Activated naive CD4-positive, alpha-beta T cell treated with anti-CD3 and anti-CD28 coated beads for 36 hours (primary cell): ENCODE measurements around the gene SLC22A2. TPM values are rescaled to one million over a fixed set of nuclear protein-coding genes. Genes with fewer than 3 reads are reported as not detected.

Experiments
- CTCF ChIA-PET: fragments of 350-600 bp; sonication (Branson Sonifier 250); formaldehyde crosslinking; loops from one replicate; lab custom pipeline; 2021; ENCODE audit warnings: antibody characterized with exemption; lab: Charles Lee
- DNase-seq: peaks from one replicate; pipeline ENCODE4 v3.0.0-alpha.2; 2020
- H3K27ac Mint-ChIP-seq: one replicate; pipeline ENCODE4 v1.8.0; 2021; ENCODE audit warnings: mild to moderate bottlenecking, mixed read lengths
- H3K27me3 Mint-ChIP-seq: one replicate; pipeline ENCODE4 v1.8.0; 2021; ENCODE audit warnings: low read depth, mixed read lengths
- H3K36me3 Mint-ChIP-seq: one replicate; pipeline ENCODE4 v1.8.0; 2021; ENCODE audit warnings: low read depth, mixed read lengths
- H3K4me1 Mint-ChIP-seq: one replicate; pipeline ENCODE4 v1.8.0; 2021; ENCODE audit warnings: low read depth, mixed read lengths
- H3K4me3 Mint-ChIP-seq: one replicate; pipeline ENCODE4 v1.8.0; 2021; ENCODE audit warnings: mild to moderate bottlenecking, moderate library complexity, mixed read lengths
- H3K9me3 Mint-ChIP-seq: one replicate; pipeline ENCODE4 v1.8.0; 2021; ENCODE audit warnings: mixed read lengths
- intact Hi-C: fragments of 100-400 bp; cut with micrococcal nuclease; formaldehyde crosslinking; loops from one replicate; pipeline ENCODE4 v1.15.1; 2023
- total RNA-seq, 2 experiments: library from RNA; stranded (reverse); gene quantifications; one replicate each; pipeline ENCODE4 v1.2.3, GENCODE V29; 2021

SLC22A2 gene
- total RNA-seq, 2 experiments from 2014 or later = not detected

DNA sequence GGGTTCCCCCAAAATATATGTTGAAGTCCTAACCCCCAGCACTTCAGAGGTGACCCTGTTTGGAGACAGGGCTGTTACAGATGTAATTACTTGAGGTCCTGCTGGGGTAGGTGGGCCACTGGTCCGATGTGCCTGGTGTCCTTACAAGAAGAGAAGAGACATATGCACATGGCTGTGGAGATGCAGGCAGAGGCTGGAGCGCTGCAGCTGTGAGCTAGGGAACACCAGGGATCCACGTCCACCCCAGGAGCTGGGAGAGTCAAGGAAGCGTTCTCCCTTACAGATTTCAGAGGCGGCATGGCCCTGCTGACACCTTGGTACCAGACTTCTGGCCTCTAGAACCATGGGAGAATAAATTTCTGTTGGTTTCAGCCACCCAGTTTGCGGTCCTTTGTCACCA is 11.7 kb upstream of the SLC22A2 start:
- no peak for DNase-seq
- intact Hi-C loops = no loop called here
- H3K9me3 Mint-ChIP-seq = no peaks in the 10 kb centered on the region
- peaks cover 2% of the 10 kb centered on the region for H3K27me3 Mint-ChIP-seq
- CTCF ChIA-PET = no interaction called here
- no peak overlapping the region for H3K4me3 Mint-ChIP-seq
- no peaks in the 10 kb centered on the region for H3K36me3 Mint-ChIP-seq
- no peaks in the 10 kb centered on the region for H3K4me1 Mint-ChIP-seq
- no peak overlapping the region for H3K27ac Mint-ChIP-seq

DNA sequence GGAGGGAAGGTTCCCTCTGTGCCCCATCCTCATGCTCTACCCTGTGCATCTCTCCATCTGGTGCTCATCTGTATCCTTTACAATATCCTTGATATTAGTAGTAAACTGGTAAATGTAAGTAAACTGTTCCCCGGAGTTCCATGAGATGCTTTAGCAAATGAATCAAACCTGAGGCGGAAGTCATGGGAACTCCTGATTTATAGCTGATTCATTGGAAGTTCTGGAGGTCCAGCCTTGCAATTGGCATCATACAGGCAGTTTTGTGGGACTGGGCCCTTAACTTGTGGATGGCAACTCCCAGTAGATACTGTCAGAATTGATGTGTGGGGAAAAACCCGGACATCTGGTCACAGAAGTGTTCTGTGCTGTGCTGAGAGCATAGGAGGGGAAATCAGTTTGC is 11.2 kb upstream of the SLC22A2 start:
- no peak for DNase-seq
- intact Hi-C loops = no loop called here
- H3K4me1 Mint-ChIP-seq = no peaks in the 10 kb centered on the region
- H3K27ac Mint-ChIP-seq = no peak overlapping the region
- no peaks in the 10 kb centered on the region for H3K36me3 Mint-ChIP-seq
- no peaks in the 10 kb centered on the region for H3K9me3 Mint-ChIP-seq
- peaks cover 2% of the 10 kb centered on the region for H3K27me3 Mint-ChIP-seq
- CTCF ChIA-PET = no interaction called here
- H3K4me3 Mint-ChIP-seq = no peak overlapping the region

DNA sequence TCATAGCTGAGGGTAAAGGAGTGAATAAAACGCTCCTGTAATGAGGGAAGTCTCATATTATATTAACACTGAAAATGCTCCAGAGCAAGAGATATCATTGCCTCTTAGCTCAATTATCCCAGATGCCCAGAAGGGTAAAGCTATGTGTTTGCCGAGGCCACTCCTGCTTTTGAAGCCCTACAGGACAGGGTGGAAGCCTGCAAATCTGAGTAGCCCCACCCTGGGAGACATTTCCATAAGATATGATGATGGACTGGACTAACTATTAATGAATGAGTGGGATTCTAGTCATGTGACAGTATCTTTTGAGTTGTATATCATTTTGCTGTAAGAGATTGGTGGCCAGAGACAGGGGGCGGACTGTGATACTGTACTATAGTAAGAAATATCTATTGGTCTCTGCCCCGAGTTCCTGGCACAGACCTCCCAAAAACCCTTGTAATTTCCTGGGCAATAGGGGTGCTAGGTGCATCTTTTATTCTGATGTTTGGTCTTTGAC is 10.5 kb upstream of the SLC22A2 start:
- CTCF ChIA-PET = no interaction called here
- Mint-ChIP-seq H3K36me3 (no peaks in the 10 kb centered on the region), H3K9me3 (no peaks in the 10 kb centered on the region), H3K4me3 (no peak overlapping the region), H3K4me1 (no peaks in the 10 kb centered on the region), H3K27ac (no peak overlapping the region), H3K27me3 (peaks cover 2% of the 10 kb centered on the region)
- intact Hi-C loops = no loop called here
- DNase-seq = no peak

DNA sequence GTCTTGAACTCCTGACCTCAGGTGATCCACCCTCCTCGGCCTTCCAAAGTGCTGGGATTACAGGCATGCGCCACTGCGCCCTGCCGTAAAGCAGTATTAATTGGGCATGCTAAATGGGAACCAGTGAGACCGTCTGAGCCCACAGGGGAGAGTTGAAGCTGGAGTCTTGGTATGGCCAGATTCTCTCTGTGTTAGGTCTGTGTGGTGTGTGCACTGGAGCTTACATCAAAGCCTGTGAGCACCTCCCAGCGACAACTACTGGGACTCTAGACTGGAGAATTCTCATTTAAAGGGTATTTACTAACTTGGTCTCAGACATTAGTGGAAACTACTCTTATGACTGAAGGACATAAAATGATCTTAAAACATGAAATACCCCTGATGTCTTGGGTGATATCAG is 8.5 kb upstream of the SLC22A2 start:
- Mint-ChIP-seq H3K9me3 (no peaks in the 10 kb centered on the region), H3K27ac (no peak overlapping the region), H3K4me3 (no peak overlapping the region), H3K4me1 (no peaks in the 10 kb centered on the region), H3K27me3 (peaks cover 2% of the 10 kb centered on the region), H3K36me3 (no peaks in the 10 kb centered on the region)
- no peak for DNase-seq
- intact Hi-C loops = no loop called here
- CTCF ChIA-PET = no interaction called here

DNA sequence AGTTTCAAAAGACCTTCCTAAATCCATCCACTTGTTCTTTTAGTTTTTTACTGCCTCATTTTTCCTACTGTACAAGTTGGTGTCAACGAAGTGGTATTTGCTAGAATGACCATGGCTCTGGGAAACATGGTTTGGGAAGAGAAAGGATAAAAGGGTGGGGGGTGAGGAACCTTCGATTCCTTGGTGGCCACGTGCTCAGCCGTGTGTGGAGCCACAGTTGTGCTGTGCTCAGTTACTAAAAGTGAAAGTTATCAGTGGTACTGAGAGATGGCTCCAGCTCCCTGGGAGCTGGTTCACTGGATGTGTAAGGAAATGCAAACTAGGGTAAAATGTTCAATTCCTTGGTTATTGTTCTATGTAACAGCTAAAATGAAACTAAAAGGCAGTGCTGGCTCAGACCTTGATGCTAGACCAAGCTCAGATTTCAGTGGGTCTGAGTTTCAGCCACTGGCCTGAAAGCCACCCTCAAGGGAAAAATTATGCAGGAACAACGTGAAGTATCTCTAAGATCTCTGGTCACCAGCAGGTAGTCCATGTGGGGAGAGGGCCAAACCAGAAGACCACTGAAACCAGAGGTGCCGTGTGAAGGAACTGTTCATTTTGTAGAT is 7.4 kb upstream of the SLC22A2 start:
- H3K27me3 Mint-ChIP-seq = no peaks in the 10 kb centered on the region
- no peaks in the 10 kb centered on the region for H3K36me3 Mint-ChIP-seq
- DNase-seq = no peak
- H3K4me1 Mint-ChIP-seq = no peaks in the 10 kb centered on the region
- intact Hi-C loops = no loop called here
- CTCF ChIA-PET = no interaction called here
- no peak overlapping the region for H3K27ac Mint-ChIP-seq
- no peak overlapping the region for H3K4me3 Mint-ChIP-seq
- no peaks in the 10 kb centered on the region for H3K9me3 Mint-ChIP-seq

DNA sequence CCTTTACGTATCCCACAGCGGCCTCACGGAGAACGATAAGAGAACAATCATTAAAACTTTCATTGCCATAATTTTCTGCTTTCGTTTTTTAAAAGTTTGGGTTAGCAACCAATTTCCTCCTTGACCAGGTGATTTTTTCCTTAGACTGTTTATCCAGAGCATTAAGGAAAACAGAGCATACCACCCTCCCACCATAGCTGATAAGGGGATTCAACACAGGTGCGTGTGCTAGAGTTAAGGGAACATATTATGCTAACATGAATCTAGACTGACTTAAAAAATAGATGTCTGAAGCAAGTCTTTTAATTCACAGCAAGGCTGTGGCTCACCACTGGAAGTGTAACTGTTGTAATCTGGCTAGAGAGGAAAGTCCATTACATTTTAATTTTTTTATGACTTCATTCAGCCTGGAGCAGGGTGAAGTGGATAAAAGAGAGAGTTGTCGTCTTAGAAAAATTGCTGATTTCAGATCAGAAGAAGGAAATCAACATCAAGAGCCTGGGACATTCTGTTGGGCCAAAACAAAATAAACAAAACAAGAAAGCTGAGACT is 5.5 kb upstream of the SLC22A2 start:
- Mint-ChIP-seq H3K4me3 (no peak overlapping the region), H3K27ac (no peak overlapping the region), H3K4me1 (no peaks in the 10 kb centered on the region), H3K9me3 (no peaks in the 10 kb centered on the region), H3K36me3 (no peaks in the 10 kb centered on the region), H3K27me3 (peaks cover 3% of the 10 kb centered on the region)
- intact Hi-C loops = no loop called here
- no peak for DNase-seq
- CTCF ChIA-PET = interaction anchor here (0.5 kb wide), 1 partner anchor 1422 kb away, joined by 7 read pairs; no protein-coding TSS in a partner anchor

DNA sequence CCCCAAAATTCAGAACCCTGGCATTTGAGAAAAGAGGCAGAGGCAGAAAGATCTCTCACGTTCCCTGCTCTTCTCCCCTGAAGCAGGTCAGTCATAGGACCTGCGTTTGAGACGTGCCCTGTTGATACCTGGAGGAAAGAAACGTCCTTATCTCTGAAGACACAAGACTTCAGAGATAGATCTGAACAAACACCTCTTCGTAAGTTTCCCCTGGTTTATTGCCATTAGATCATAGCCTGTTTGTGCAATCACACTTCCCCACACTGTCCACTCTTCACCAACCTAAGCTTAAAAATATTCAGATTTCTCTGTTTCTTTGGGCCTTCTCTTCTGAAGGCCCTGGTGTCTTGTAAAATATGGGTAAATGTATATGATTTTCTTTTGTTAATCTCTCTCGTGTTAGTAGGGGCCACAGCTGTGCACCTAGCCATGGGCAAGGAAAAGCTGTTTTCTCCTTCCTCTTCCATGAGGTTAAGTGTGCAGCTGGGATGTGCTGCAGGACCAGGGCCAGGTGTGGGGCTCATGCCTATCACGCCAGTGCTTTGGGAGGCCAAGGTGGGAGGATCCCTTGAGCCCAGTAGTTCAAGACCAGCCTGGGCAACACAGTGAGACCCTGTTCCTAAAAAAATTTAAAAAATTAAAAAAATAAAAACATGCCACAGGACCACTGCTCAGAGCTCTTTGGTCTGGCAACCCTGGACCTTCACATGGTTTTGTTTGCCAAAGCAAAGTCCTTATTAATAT is 4.7 kb upstream of the SLC22A2 start:
- CTCF ChIA-PET = interaction anchor here (0.5 to 0.8 kb wide), 2 partner anchors 42 to 1423 kb away, joined by 3 to 7 read pairs; no protein-coding TSS in a partner anchor
- H3K4me1 Mint-ChIP-seq = no peaks in the 10 kb centered on the region

DNA sequence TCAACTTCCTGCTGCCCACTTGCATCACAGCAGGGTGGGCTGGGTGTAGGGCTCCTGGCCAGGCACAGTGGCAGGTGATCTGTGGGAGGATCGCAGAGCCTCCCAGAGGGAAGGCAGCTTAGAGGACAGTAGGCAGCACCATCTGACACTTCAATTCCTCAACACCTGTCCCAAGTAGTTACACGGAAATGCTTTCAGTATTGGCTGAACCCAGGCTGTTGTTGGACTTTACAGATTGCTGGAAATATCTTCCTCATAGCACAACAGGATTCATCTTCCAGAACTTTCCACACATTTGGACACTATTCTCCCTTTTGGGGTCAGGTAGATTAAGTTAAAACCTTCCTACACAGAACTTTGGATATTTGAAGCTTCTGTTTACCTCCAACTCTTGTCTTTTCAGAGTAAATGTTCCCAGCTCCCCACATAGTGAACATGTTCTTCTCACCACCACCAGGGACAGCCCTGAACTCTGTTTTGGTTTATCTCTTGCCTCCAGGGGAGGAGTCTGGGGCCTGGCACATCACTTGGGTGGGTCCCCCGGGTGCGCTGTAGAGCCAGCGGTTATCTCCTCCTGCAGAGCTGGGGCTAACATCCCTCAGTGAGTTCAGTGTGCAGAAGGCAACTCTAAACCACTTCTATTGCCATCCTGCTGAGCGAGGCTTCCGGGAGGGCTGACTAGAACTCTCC is 3.5 kb upstream of the SLC22A2 start:
- Mint-ChIP-seq H3K27me3 (peaks cover 7% of the 10 kb centered on the region), H3K4me3 (no peak overlapping the region), H3K9me3 (no peaks in the 10 kb centered on the region), H3K27ac (no peak overlapping the region), H3K4me1 (no peaks in the 10 kb centered on the region), H3K36me3 (no peaks in the 10 kb centered on the region)
- DNase-seq = no peak
- intact Hi-C loops = no loop called here
- CTCF ChIA-PET = interaction anchor here (0.8 kb wide), 2 partner anchors 40 to 399 kb away, joined by 3 read pairs; no protein-coding TSS in a partner anchor

More for the DNA sequence above, 4.7 kb upstream of the SLC22A2 start:
- Mint-ChIP-seq H3K36me3 (no peaks in the 10 kb centered on the region), H3K4me3 (no peak overlapping the region), H3K27ac (no peak overlapping the region), H3K9me3 (no peaks in the 10 kb centered on the region), H3K27me3 (peaks cover 7% of the 10 kb centered on the region)
- intact Hi-C loops = no loop called here
- no peak for DNase-seq

DNA sequence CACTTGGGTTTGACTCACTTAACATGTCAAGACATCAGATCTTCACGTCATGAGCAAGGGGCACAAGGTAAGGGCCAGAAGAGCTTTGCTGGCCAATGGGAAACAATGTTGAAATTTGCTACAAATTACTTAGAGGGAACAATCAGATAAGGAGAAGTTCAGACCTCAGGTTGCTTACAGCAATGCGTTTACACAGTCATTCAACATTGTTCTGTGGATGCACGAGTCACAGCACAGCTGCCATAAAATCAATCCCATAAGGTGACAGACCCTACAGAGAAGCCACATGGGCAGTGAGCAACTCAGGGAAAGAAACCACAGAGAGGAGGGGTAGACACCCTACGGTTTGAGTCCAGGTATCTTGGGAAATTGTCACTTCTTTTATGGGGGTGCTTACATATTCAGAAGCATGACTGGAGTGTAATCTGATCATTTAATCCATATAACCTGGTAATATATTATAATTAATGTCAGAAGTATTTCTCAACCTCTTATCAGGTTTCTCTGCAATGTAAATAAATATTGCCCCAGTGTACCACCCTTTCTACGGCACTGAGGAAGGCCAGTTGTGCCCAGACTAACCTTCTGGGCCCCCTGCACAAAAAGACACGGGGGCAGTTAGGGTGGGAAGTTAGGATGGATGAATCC is 2.3 kb upstream of the SLC22A2 start:
- H3K36me3 Mint-ChIP-seq = no peaks in the 10 kb centered on the region
- no peak overlapping the region for H3K4me3 Mint-ChIP-seq
- no peak for DNase-seq
- CTCF ChIA-PET = interaction anchor here (0.8 kb wide), 1 partner anchor 397 kb away, joined by 3 read pairs; no protein-coding TSS in a partner anchor
- H3K27ac Mint-ChIP-seq = no peak overlapping the region
- no peaks in the 10 kb centered on the region for H3K4me1 Mint-ChIP-seq
- intact Hi-C loops = no loop called here
- no peaks in the 10 kb centered on the region for H3K9me3 Mint-ChIP-seq
- peaks cover 7% of the 10 kb centered on the region for H3K27me3 Mint-ChIP-seq

DNA sequence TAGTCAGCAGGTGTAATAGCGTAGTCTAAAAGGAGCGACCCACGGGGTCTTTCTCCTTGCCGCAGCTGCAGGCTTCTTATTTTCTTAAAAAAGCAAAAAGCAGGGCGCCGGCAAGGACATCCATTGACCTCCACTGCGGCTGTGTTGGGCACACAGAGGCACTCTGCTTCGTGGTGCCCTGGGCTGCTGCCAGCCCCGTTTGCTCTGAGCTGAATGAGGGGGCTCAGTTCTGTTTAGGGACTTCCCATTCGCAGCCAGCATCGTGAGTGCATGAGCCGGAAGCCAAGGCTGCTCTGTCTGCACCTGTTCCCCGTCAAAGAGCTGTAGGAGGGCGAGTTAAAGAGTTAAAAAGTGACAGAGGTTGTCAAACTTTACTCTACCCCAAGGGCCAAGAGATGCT is 1.7 kb upstream of the SLC22A2 start:
- Mint-ChIP-seq H3K27ac (no peak overlapping the region), H3K36me3 (no peaks in the 10 kb centered on the region), H3K27me3 (peaks cover 12% of the 10 kb centered on the region), H3K4me3 (no peak overlapping the region), H3K9me3 (no peaks in the 10 kb centered on the region), H3K4me1 (no peaks in the 10 kb centered on the region)
- CTCF ChIA-PET = no interaction called here
- intact Hi-C loops = no loop called here
- DNase-seq = no peak

DNA sequence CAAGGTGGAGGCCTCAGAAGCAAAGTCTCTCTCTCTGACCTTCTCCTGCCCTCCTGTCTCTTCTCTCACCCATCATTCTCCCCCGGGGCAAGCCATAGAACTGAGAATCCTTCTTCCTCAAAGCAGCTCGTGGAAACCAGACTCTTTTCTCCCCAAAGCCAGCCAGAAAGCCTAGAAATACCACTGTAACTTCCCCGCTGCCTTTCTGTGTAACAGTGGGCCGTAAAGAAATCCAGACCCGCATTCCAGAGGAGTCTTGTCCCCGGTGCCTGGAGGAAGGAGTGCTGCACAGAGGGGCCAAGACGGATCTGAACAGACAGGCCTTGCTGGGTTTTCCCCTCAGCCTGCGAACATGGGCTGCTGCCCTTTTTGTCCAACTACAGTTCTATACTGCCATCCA is 977 bp upstream of the SLC22A2 start:
- Mint-ChIP-seq H3K27me3 (peaks cover 12% of the 10 kb centered on the region), H3K9me3 (no peaks in the 10 kb centered on the region), H3K36me3 (no peaks in the 10 kb centered on the region), H3K4me1 (no peaks in the 10 kb centered on the region), H3K4me3 (no peak overlapping the region), H3K27ac (no peak overlapping the region)
- CTCF ChIA-PET = no interaction called here
- no peak for DNase-seq
- intact Hi-C loops = no loop called here

DNA sequence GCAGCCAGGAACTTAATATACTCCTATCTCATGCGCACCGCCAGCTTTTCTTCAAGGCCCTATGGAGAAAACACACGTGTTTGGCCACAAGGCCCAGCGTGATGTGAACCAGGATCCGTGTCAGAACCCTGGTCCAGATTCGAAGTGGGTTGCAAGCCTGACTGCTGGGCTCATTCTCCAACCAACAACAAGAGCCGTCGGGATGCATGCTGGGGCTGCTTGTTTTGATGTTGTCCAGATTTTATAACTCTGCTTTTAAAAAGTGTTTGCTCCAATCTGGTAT is 463 bp upstream of the SLC22A2 start:
- Mint-ChIP-seq H3K36me3 (no peaks in the 10 kb centered on the region), H3K27ac (no peak overlapping the region), H3K9me3 (no peaks in the 10 kb centered on the region), H3K4me1 (no peaks in the 10 kb centered on the region), H3K4me3 (no peak overlapping the region), H3K27me3 (peaks cover 17% of the 10 kb centered on the region)
- no peak for DNase-seq
- intact Hi-C loops = no loop called here
- CTCF ChIA-PET = no interaction called here
